GM19351 (cell line): ENCODE measurements around the gene CDNF.

Experiments used
- ATAC-seq: cut with Tn5 transposase; IDR thresholded peaks from one replicate; pipeline ENCODE4 v1.9.1; 2021; ENCODE audit warnings: mild to moderate bottlenecking, moderate library complexity; ENCODE audit not compliant: unreplicated experiment

Gene CDNF

GRCh38 chr10:14800397-14800796 lies 37.4 kb downstream of the CDNF start:
- ATAC-seq: no peak

- no peak for ATAC-seq
These were observed 39.2 kb downstream of the CDNF start for GRCh38 chr10:14798636-14799035.

DNA sequence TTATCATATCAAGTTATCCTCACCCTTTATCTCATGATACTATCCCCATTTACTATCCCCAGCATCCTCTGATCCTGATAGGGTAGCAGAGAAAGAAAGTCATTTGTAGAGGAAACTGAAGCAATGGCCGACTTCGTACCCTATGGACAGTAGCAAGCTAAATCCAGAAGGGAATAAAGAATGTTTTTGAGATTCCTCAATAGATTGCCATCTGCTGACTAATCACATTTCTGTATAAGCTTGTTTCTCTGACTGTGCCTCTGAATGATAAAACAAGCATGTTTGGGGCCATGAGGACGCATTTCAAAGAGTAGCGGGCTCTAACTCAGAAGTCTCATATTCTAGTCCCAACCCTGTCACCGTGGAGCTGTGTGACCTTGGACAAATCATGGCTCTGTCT lies 49.9 kb downstream of the CDNF start:
- ATAC-seq: no peak

DNA sequence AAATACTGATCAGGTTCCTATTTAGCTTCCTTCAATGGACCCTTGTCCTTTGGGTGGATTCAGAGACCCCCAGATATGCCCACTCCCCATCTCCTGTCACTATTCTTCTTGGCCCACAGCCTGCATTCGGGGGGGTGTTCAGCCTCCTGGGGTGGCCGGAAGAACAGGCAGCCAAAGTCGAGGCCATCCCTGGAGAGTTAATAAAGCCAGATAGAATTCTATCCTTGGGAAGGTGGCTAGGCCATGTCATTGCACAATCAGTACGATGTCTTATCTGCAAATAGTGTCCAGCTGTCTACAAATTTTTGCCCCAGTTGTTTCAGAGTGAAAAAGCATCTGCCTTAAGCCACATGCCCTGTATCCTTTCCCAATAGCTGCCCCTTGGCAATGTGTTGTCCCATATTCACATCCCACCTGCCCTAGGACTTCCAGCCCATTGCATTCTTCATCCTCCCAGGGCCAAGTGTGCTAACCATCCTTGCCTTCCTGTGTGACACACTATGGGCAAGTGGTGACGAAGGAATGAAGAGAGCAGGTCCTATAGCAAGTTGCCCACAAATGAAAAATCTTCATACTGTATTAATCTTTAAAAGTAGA lies 53.3 kb downstream of the CDNF start:
- ATAC-seq: no peak

DNA sequence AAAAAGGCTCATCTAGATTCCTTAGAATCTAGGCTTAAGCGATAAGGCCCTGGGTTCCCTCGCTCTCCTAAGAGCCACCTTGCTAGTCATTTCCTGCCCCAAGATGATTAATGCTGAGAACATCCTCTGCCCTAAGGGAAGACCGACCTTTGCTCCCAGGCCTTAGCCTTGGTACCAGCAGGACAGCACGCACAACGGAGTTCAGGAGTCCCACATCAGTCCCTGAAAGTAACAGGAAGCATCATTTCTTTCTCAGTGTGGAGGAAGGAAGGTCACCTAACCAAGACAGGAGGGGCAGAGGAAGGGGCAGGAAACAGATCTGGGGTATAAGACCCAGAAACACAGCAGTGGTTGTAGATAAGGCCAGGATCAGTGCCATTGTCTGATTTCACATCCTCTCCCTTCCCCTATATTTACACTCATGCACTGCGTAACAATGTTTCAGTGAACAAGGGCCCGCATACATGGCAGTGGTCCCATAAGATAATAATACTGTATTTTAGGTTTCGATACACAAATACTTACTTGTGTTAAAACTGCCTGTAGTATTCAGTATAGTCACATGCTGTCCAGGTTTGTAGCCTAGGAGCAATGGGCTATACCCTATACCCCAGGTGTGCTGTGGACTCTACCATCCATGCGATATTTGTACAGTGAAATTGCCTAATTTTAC lies 55.0 kb downstream of the CDNF start:
- no peak for ATAC-seq

DNA sequence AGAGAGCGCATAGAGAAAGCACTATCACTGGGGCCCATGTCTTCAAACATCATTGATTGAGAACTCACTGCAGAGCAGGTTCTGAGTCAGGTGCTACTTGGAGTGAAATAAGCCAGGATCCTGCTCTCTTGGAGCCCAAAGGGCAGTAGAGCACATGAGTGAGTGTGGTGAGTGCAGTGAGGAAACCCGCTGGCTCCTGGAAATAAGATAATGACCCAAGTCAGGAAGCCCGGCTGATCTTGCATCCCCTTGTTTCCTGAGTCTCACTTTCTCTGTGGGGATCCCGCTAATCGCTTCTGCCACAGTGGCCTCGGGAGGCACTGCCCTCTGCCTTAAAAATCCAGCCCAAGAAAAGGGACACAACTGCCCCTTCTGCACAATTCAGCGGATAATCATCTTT lies 56.1 kb downstream of the CDNF start:
- ATAC-seq: no peak

DNA sequence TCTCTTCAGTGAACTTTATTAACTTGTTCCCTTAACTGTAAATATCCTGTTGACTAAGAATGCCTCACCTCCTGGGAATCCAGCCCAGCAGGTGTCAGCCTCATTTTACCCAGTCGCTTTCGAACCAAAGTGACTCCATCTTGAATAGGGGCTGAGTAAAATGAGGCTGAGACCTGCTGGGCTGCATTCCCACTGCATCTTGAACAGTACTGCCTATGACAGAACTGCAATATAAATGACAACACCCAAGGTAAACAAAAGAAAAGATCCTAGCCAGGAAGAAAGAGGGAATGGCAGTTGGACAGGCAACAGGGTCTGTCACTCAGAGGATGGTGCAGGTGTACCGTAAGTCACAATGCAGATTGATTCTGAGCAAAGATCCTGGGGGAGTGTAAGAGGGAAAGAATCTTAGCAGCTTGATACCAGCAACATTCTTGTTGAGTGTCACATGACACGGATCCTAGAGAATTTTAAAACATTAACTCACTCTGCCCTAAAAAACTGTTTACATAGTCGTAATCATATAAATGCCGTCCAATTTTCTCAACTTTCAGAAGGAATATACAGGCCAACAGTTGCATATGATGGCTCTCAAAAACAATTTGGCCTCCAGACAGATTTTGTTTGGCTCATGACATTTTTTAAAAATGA lies 58.7 kb downstream of the CDNF start:
- no peak for ATAC-seq

DNA sequence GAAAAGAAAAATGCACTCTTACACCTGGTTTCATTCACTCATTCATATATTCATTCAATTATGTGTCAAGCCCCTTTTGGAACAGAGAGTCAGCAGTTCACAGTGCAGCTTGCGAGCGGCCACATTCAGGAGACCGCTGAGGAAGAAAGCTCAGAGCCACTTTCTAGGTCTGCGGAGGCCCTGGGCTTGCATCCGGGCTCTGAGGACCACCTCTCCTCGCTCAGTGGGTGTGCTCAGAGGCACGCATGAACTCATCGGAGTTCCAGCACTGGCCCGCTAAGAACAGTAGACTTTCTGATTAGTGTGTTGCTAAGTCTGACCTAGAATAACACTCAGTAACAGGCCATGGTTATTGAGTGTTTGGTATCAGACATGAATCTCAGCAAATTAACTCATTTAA lies 61.3 kb downstream of the CDNF start:
- no peak for ATAC-seq

GRCh38 chr10:14775656-14776055 lies 62.2 kb downstream of the CDNF start:
- no peak for ATAC-seq

- no peak for ATAC-seq
These were observed 63.0 kb downstream of the CDNF start, which contains the start of gene FAM107B for GRCh38 chr10:14774797-14775196. FAM107B (minus strand) TSS chr10:14774897; CDS start chr10:14774663, 234 bp downstream.

- ATAC-seq: no peak
These were observed 63.6 kb downstream of the CDNF start for GRCh38 chr10:14774214-14774580.

- ATAC-seq: no peak
These were observed 64.2 kb downstream of the CDNF start for GRCh38 chr10:14773551-14774213.

DNA sequence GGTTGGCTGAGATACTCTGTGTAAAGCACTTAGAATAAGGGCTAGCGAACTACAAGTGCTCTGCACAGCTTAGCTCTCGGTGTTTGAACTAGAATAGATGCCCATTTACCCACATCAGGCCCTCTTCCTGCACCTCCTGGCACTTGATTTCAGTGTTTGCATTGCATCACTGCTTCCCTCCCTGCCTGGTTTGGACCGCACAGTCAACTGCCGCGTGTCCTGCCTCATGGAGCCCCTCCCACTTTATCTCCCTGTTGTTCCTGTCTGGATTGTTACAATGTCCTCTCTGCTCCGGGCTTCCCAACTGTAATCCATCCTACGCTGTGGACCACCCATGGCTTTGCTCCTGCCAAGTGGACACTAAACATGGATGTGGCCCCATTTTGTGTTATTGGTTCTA lies 65.4 kb downstream of the CDNF start:
- no peak for ATAC-seq

- no peak for ATAC-seq
These were observed 66.9 kb downstream of the CDNF start for GRCh38 chr10:14770927-14771326.
